K562 (cell line): ENCODE measurements around the gene RGPD8. TPM values are rescaled to one million over a fixed set of nuclear protein-coding genes. Genes with fewer than 3 reads are reported as not detected.

Experiments used
- ATAC-seq: fragments of 200-7000 bp; cut with Tn5 transposase; 3 replicates; pipeline ENCODE4 v1.9.1; 2020; ENCODE audit warnings: moderate library complexity
- BruUV-seq: library from RNA; stranded (reverse); fragments of 400-500 nt; replicated peaks from 2 replicates; lab custom pipeline; 2021; lab: Mats Ljungman, UMichigan
- CTCF ChIA-PET: fragments of 300-600 bp; formaldehyde crosslinking; extraction: SDS; loops from one replicate; lab custom pipeline; 2021; ENCODE audit warnings: low intra/inter-chr PET ratio; lab: Yijun Ruan, JAX
- POLR2A ChIA-PET: fragments of 300-600, 350-650 bp; sonication (Branson Sonifier 250); formaldehyde crosslinking; extraction: SDS; loops from one replicate; lab custom pipeline; 2021; ENCODE audit warnings: antibody characterized with exemption, inconsistent platforms; lab: Yijun Ruan, JAX
- DNase-seq, 4 experiments: peaks; one replicate each; pipeline versions ENCODE4 v3.0.0 to v3.0.0-alpha.2; 2011 to 2018; ENCODE audit warnings: low spot score in 3 of 4, mixed read lengths in 3 of 4; ENCODE audit errors: extremely low read depth in 1 of 4
- FAIRE-seq: peaks from 2 replicates; lab custom pipeline; 2011; peaks lifted over from hg19 to GRCh38; lab: Jason Lieb, UNC
- H2AFZ ChIP-seq: 2 replicates; pipeline ENCODE4 v1.6.0; 2011; ENCODE audit warnings: low read depth, low read length, control low read depth, inconsistent platforms
- H3K27ac ChIP-seq: fragments of 200-600 bp; 3 replicates; pipeline ENCODE4 v1.8.0; 2011; ENCODE audit warnings: low read depth, mild to moderate bottlenecking, control low read depth, inconsistent platforms, low read length, moderate library complexity, mixed read lengths; ENCODE audit errors: extremely low read depth
- H3K27me3 ChIP-seq, 2 experiments: fragments of 300-600 bp in 1 of 2; 2 replicates in 1 of 2; 3 replicates in 1 of 2; pipeline versions ENCODE4 v1.6.0 to v1.8.0; 2011; ENCODE audit warnings: inconsistent platforms in 2 of 2, low read length in 2 of 2, mild to moderate bottlenecking in 1 of 2, mixed read lengths in 1 of 2, moderate library complexity in 1 of 2; ENCODE audit not compliant: control insufficient read depth in 2 of 2, insufficient read depth in 2 of 2
- H3K36me3 ChIP-seq: fragments of 300-600 bp; 3 replicates; pipeline ENCODE4 v1.8.0; 2011; ENCODE audit warnings: mild to moderate bottlenecking, low read length, inconsistent platforms; ENCODE audit not compliant: control insufficient read depth, insufficient read depth
- H3K4me1 ChIP-seq, 2 experiments: fragments of 200-600 bp in 1 of 2; replicated peaks in 1 of 2; 2 replicates in 1 of 2; 3 replicates in 1 of 2; pipeline versions ENCODE4 v1.5.1 to v1.8.0; 2011; ENCODE audit warnings: inconsistent platforms in 2 of 2, low read length in 2 of 2, mild to moderate bottlenecking in 1 of 2, mixed read lengths in 1 of 2, moderate library complexity in 1 of 2; ENCODE audit not compliant: control insufficient read depth in 2 of 2, insufficient read depth in 2 of 2
- H3K4me2 ChIP-seq: 2 replicates; pipeline ENCODE4 v1.6.1; 2011; ENCODE audit warnings: low read length, control low read depth, inconsistent platforms, mixed read lengths; ENCODE audit not compliant: insufficient read depth
- H3K4me3 ChIP-seq: fragments of 200-600 bp; sonication (generic), shearing (Covaris generic); 2 replicates; pipeline ENCODE4 v1.5.1; 2016; ENCODE audit warnings: control low read depth, inconsistent platforms
- H3K79me2 ChIP-seq: fragments of 200-600 bp; 3 replicates; pipeline ENCODE4 v1.8.0; 2011; ENCODE audit warnings: low read length, inconsistent platforms; ENCODE audit not compliant: control insufficient read depth, insufficient read depth
- H3K9ac ChIP-seq, 2 experiments: 2 replicates each; pipeline versions ENCODE4 v1.6.0 to v1.6.1; 2011; ENCODE audit warnings: low read depth in 2 of 2, low read length in 2 of 2, control low read depth in 1 of 2, inconsistent platforms in 1 of 2, mild to moderate bottlenecking in 1 of 2, mixed read lengths in 1 of 2; ENCODE audit not compliant: insufficient read depth in 1 of 2
- H3K9me1 ChIP-seq: one replicate; pipeline ENCODE4 v1.6.0; 2011; ENCODE audit warnings: inconsistent platforms, mild to moderate bottlenecking, low read length, moderate library complexity; ENCODE audit not compliant: control insufficient read depth, insufficient read depth
- H3K9me3 ChIP-seq: replicated peaks from 2 replicates; pipeline ENCODE4 v1.5.1; 2011; ENCODE audit warnings: low read depth, low read length, inconsistent platforms; ENCODE audit not compliant: control insufficient read depth, insufficient read depth
- H4K20me1 ChIP-seq: replicated peaks from 2 replicates; pipeline ENCODE4 v1.6.1; 2011; ENCODE audit warnings: low read length, inconsistent platforms, mixed read lengths; ENCODE audit not compliant: control insufficient read depth, insufficient read depth
- DACH1 ChIP-seq: fragments of 450-650 bp; IDR thresholded peaks from 2 replicates; pipeline ENCODE4 v1.6.1; 2018; ENCODE audit not compliant: partially characterized antibody
- NRF1 ChIP-seq, 2 experiments: fragments of 450-650 bp; IDR thresholded peaks in 1 of 2; conservative IDR thresholded peaks in 1 of 2; 2 replicates each; pipeline ENCODE4 v1.6.1; 2014; ENCODE audit warnings: mild to moderate bottlenecking in 2 of 2
- RUNX1 ChIP-seq: sonication (generic); IDR thresholded peaks from 2 replicates; pipeline ENCODE4 v1.6.1; 2016; ENCODE audit warnings: antibody characterized with exemption, low read depth
- WGBS: fragments of 100-300 bp; shearing (Covaris generic); methylation state at CpG from one replicate; pipeline ENCODE4 v1.1.6; 2016; ENCODE audit warnings: low coverage, mixed read lengths; ENCODE audit not compliant: insufficient coverage; ENCODE audit errors: missing lambda C conversion rate; 5-methylcytosine and 5-hydroxymethylcytosine counted together
- in situ Hi-C: fragments of 300-500 bp; cut with MboI; formaldehyde crosslinking; loops from 4 replicates; pipeline ENCODE4 v1.15.0; 2018; ENCODE audit warnings: inconsistent platforms, mixed read lengths
- intact Hi-C: fragments of 100-400 bp; cut with micrococcal nuclease; formaldehyde crosslinking; loops from 2 replicates; pipeline ENCODE4 v1.14.2; 2022
- polyA plus RNA-seq, 8 experiments: library from polyadenylated mRNA; depleted of rRNA in 4 of 8; stranded (reverse) in 5 of 8; unstranded in 3 of 8; fragments of >200 nt; fragmentation: Nextera tagmentation in 2 of 8; fragmentation: Illumina TruSeq in 1 of 8; extraction: Ambion mirVana in 2 of 8; extraction: Trizol in 1 of 8; gene quantifications; 2 replicates each; pipeline versions ENCODE4 v1.2.1 to v1.2.3, GENCODE V29; 2011 to 2014; ENCODE audit warnings: inconsistent platforms in 1 of 8, missing spikeins in 1 of 8
- total RNA-seq, 7 experiments: library from RNA; depleted of rRNA in 6 of 7; stranded (reverse); fragments of >200 nt in 6 of 7; fragmentation: Illumina TruSeq in 2 of 7; extraction: Trizol in 2 of 7; gene quantifications; 2 replicates each; pipeline versions ENCODE4 v1.2.1 to v1.2.3, GENCODE V29; 2011 to 2021; ENCODE audit warnings: low replicate concordance in 1 of 7
- TF ChIP-seq, protein P1 (sequence below): fragments of 450-650 bp; formaldehyde crosslinking; conservative IDR thresholded peaks from 2 replicates; pipeline ENCODE4 v1.4.0; 2022; ENCODE audit warnings: mild to moderate bottlenecking, missing genetic modification characterization
- TF ChIP-seq, protein P2 (sequence below), 3 experiments: IDR thresholded peaks in 2 of 3; conservative IDR thresholded peaks in 1 of 3; 2 replicates each; pipeline ENCODE4 v1.5.1; 2011 to 2012; ENCODE audit warnings: low read length in 3 of 3, mild to moderate bottlenecking in 3 of 3, control low read depth in 2 of 3, improper control_type of control experiment in 1 of 3, inconsistent platforms in 1 of 3, low read depth in 1 of 3, mixed read lengths in 1 of 3, moderate library complexity in 1 of 3; ENCODE audit not compliant: insufficient read depth in 2 of 3
- TF ChIP-seq, protein P3 (sequence below), 2 experiments: fragments of 450-650 bp; formaldehyde crosslinking in 1 of 2; IDR thresholded peaks; 2 replicates each; pipeline versions ENCODE4 v1.4.0 to v1.6.1; 2014 to 2020; ENCODE audit warnings: mild to moderate bottlenecking in 2 of 2, borderline replicate concordance in 1 of 2, low read depth in 1 of 2

The RGPD8 gene
- total and polyA plus RNA-seq, 9 of the 15 experiments (the other 6 are each of a cell fraction or from before 2014, with no cell fraction given): 0.03 to 0.47 (median 0.12) TPM; not detected in 1

DNA sequence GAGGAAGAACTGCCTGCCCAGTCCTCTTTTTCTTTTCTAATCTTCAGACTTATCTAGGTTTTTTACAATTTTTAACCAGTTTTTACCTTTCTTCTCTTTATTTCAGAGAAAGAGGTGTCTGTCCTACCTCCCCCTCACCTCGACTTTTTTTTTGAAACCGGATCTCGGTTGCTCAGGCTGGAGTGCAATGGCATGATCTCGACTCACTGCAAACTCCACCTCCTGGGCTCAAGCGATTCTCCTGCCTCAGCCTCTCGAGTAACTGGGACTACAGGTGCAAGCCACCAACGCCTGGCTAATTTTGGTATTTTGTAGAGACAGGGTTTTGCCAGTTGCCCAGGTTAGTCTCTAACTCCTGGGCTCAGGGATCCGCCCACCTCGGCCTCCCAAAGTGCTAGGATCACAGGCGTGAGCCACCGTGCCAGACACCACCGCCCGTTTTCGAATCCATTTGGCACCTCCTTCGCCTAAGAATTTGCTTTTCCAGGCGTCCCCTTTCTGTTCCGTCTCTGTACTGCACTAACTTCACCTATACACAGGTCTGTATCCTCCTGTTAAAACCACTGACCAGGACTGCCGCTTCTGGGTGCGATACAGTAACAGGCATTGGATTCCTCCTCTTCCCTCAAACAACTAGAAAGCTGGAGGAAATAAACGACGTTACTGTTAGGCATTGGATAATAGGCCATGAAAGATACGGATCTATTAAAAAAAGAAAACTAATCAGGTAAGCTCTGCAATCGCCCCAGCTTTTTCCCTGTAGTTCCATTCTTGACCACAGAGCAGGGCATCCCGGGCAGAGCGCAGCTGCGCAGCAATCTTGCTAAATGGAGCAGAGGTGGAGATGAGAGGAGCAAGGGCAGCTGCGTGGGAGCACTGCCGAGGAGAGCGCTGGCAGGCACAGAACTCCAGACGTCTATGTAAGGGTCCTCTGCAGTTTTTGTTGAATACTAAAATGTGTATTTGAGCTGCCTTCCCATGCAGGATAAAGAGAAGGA lies 88.1 kb downstream of the RGPD8 start:
- H3K27ac ChIP-seq: no peak overlapping the region
- in situ Hi-C loops: loop anchor here (25.0 kb wide), 1 partner anchor 1833 kb away; no protein-coding TSS in a partner anchor
- H3K36me3 ChIP-seq: no peaks in the 10 kb centered on the region
- POLR2A ChIA-PET: no interaction called here
- BruUV-seq: no TSS peak
- CTCF ChIA-PET: no interaction called here
- no peak overlapping the region for H3K4me3 ChIP-seq
- 0 out of 2 replicates have a peak overlapping the region, but pooled peaks have one; percentile 3 for H3K4me2 ChIP-seq
- no peaks in the 10 kb centered on the region for H3K79me2 ChIP-seq
- H2AFZ ChIP-seq: peak overlapping the region; percentile 72
- H3K27me3 ChIP-seq: no peaks in the 10 kb centered on the region
- H4K20me1 ChIP-seq: no peaks in the 10 kb centered on the region
- H3K9me1 ChIP-seq: no peaks in the 10 kb centered on the region
- WGBS: 28% methylated on average over 29 of the region's 30 CpGs
- intact Hi-C loops: loop anchor here (10.0 kb wide), 1 partner anchor 119 kb away; no protein-coding TSS in a partner anchor
- ATAC-seq (peak; percentile 87), FAIRE-seq (no peak), DNase-seq (peak in 2 of 4 experiments; percentile 9 to 17)
- TF ChIP-seq, protein P1, sequence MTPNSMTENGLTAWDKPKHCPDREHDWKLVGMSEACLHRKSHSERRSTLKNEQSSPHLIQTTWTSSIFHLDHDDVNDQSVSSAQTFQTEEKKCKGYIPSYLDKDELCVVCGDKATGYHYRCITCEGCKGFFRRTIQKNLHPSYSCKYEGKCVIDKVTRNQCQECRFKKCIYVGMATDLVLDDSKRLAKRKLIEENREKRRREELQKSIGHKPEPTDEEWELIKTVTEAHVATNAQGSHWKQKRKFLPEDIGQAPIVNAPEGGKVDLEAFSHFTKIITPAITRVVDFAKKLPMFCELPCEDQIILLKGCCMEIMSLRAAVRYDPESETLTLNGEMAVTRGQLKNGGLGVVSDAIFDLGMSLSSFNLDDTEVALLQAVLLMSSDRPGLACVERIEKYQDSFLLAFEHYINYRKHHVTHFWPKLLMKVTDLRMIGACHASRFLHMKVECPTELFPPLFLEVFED (CRISPR knock-in tag): no peak
- TF ChIP-seq, protein P2, sequence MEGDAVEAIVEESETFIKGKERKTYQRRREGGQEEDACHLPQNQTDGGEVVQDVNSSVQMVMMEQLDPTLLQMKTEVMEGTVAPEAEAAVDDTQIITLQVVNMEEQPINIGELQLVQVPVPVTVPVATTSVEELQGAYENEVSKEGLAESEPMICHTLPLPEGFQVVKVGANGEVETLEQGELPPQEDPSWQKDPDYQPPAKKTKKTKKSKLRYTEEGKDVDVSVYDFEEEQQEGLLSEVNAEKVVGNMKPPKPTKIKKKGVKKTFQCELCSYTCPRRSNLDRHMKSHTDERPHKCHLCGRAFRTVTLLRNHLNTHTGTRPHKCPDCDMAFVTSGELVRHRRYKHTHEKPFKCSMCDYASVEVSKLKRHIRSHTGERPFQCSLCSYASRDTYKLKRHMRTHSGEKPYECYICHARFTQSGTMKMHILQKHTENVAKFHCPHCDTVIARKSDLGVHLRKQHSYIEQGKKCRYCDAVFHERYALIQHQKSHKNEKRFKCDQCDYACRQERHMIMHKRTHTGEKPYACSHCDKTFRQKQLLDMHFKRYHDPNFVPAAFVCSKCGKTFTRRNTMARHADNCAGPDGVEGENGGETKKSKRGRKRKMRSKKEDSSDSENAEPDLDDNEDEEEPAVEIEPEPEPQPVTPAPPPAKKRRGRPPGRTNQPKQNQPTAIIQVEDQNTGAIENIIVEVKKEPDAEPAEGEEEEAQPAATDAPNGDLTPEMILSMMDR (IDR thresholded peaks at IDR 0.05 in 2 of 3, conservative IDR thresholded peaks at IDR 0.05 in 1 of 3; ENCODE audit: insufficient read depth in 2 of 3, low read depth in 1 of 3, low read length in 3 of 3): peak; percentile 23 to 50 (median 29); a peak in 4 of 6 replicates
- TF ChIP-seq RUNX1: no peak
- peak; percentile 21 for TF ChIP-seq DACH1
- TF ChIP-seq, protein P3, sequence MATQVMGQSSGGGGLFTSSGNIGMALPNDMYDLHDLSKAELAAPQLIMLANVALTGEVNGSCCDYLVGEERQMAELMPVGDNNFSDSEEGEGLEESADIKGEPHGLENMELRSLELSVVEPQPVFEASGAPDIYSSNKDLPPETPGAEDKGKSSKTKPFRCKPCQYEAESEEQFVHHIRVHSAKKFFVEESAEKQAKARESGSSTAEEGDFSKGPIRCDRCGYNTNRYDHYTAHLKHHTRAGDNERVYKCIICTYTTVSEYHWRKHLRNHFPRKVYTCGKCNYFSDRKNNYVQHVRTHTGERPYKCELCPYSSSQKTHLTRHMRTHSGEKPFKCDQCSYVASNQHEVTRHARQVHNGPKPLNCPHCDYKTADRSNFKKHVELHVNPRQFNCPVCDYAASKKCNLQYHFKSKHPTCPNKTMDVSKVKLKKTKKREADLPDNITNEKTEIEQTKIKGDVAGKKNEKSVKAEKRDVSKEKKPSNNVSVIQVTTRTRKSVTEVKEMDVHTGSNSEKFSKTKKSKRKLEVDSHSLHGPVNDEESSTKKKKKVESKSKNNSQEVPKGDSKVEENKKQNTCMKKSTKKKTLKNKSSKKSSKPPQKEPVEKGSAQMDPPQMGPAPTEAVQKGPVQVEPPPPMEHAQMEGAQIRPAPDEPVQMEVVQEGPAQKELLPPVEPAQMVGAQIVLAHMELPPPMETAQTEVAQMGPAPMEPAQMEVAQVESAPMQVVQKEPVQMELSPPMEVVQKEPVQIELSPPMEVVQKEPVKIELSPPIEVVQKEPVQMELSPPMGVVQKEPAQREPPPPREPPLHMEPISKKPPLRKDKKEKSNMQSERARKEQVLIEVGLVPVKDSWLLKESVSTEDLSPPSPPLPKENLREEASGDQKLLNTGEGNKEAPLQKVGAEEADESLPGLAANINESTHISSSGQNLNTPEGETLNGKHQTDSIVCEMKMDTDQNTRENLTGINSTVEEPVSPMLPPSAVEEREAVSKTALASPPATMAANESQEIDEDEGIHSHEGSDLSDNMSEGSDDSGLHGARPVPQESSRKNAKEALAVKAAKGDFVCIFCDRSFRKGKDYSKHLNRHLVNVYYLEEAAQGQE (IDR thresholded peaks at IDR 0.05; ENCODE audit: borderline replicate concordance): peak; percentile 34; the same call in 1 of the 2 replicates
- TF ChIP-seq, protein P3 (CRISPR knock-in tag; IDR thresholded peaks at IDR 0.05; ENCODE audit: low read depth): no peak
- TF ChIP-seq NRF1 (conservative IDR thresholded peaks at IDR 0.05 in 1 of 2, IDR thresholded peaks at IDR 0.05 in 1 of 2): peak; percentile 66 to 73
- no peaks in the 10 kb centered on the region for H3K9me3 ChIP-seq
- peaks cover 0 to 8% of the 10 kb centered on the region in 2 experiments; a peak in 1 of 5 replicates for H3K4me1 ChIP-seq
- peak overlapping the region in 1 of 2 experiments; percentile 36; a peak in 1 of 4 replicates for H3K9ac ChIP-seq
